Right hindlimb (tissue), 1 donor: ENCODE data around the gene GAL3ST1.
A peak's percentile ranks its signal among the peaks of the same experiment; 100 is the strongest.
"Not testable (repeated sequence)": the region's sequence is repeated elsewhere in the genome, so short reads cannot be mapped to it uniquely, and the experiment has no call there.

Experiments
- DNase-seq: peaks from one replicate; pipeline ENCODE4 v3.0.0-alpha.2; 2018

GAL3ST1 gene

GRCh38 chr22:30574095-30574981 is at the start of gene GAL3ST1:
Gene GAL3ST1, minus strand, starts transcription at chr22:30574665. Its CDS starts 17,273 bp downstream, at chr22:30557392.
- peak; percentile 62 for DNase-seq

- DNase-seq: not testable (repeated sequence)
Observed at GRCh38 chr22:30619909-30620308, 45.4 kb upstream of the GAL3ST1 start.

GRCh38 chr22:30617819-30618218 is 43.4 kb upstream of the GAL3ST1 start:
- DNase-seq: no peak

GRCh38 chr22:30615543-30615954 is 41.1 kb upstream of the GAL3ST1 start:
- no peak for DNase-seq

- DNase-seq: no peak
Observed at GRCh38 chr22:30614879-30615278, 40.4 kb upstream of the GAL3ST1 start.

GRCh38 chr22:30614268-30614667 is 39.8 kb upstream of the GAL3ST1 start:
- DNase-seq: no peak

- DNase-seq: no peak
Observed at GRCh38 chr22:30612789-30613188, 38.3 kb upstream of the GAL3ST1 start.

- DNase-seq: no peak
Observed at GRCh38 chr22:30611197-30611596, 36.7 kb upstream of the GAL3ST1 start.

GRCh38 chr22:30610299-30610698 is 35.8 kb upstream of the GAL3ST1 start:
- DNase-seq: no peak

GRCh38 chr22:30609260-30610185 is 35.1 kb upstream of the GAL3ST1 start:
- DNase-seq: peak; percentile 34

GRCh38 chr22:30607939-30608338 is 33.5 kb upstream of the GAL3ST1 start:
- DNase-seq: no peak

GRCh38 chr22:30607300-30607930 is 33.0 kb upstream of the GAL3ST1 start:
- DNase-seq: no peak

- peak; percentile 87 for DNase-seq
Observed at GRCh38 chr22:30606455-30607299, 32.2 kb upstream of the GAL3ST1 start, which contains the start of gene TCN2. Gene TCN2, plus strand, starts transcription at chr22:30607174. Its CDS starts 158 bp downstream, at chr22:30607332.

GRCh38 chr22:30605449-30606110 is 31.1 kb upstream of the GAL3ST1 start:
- DNase-seq: no peak

GRCh38 chr22:30604723-30605122 is 30.3 kb upstream of the GAL3ST1 start:
- no peak for DNase-seq

GRCh38 chr22:30603801-30604200 is 29.3 kb upstream of the GAL3ST1 start:
- DNase-seq: no peak

GRCh38 chr22:30602049-30602448 is 27.6 kb upstream of the GAL3ST1 start:
- no peak for DNase-seq

GRCh38 chr22:30601464-30601863 is 27.0 kb upstream of the GAL3ST1 start:
- DNase-seq: no peak

- DNase-seq: no peak
Observed at GRCh38 chr22:30600921-30601320, 26.5 kb upstream of the GAL3ST1 start.

GRCh38 chr22:30598986-30599385 is 24.5 kb upstream of the GAL3ST1 start:
- no peak for DNase-seq

GRCh38 chr22:30596886-30597285 is 22.4 kb upstream of the GAL3ST1 start:
- DNase-seq: no peak
